ENCODE measurements around the gene GTF2F2. TPM values are rescaled to one million over a fixed set of nuclear protein-coding genes. Genes with fewer than 3 reads are reported as not detected.
A peak's percentile ranks its signal among the peaks of the same experiment; 100 is the strongest.

GTF2F2 gene
- total and polyA plus RNA-seq, 9 of the 15 experiments (the other 6 are each of a cell fraction or from before 2014, with no cell fraction given) = 19.7 to 44.8 (median 32.4) TPM

GRCh38 chr13:45316996-45317395 lies 196.7 kb downstream of the GTF2F2 start (continued):
- TF ChIP-seq NKRF (IDR thresholded peaks at IDR 0.05; ENCODE audit: borderline replicate concordance) (no peak), DDX20 (tag; IDR thresholded peaks at IDR 0.05; ENCODE audit: low read depth) (peak; percentile 81), SMAD4 (CRISPR knock-in tag; conservative IDR thresholded peaks at IDR 0.05) (peak; percentile 49; the same call in 1 of the 2 replicates), NR2C1 (IDR thresholded peaks at IDR 0.05) (no peak), NR2C1 (tag; IDR thresholded peaks at IDR 0.05) (0 out of 2 replicates have a peak, but pooled peaks have one; percentile 33), SREBF1 (IDR thresholded peaks at IDR 0.05; ENCODE audit: borderline replicate concordance, low read depth, low read length) (no peak), ZNF75A (CRISPR knock-in tag; IDR thresholded peaks at IDR 0.05) (no peak), NR4A1 (CRISPR knock-in tag; IDR thresholded peaks at IDR 0.05) (no peak), NR4A1 (tag; IDR thresholded peaks at IDR 0.05) (peak; percentile 70; the same call in 1 of the 2 replicates), ZBTB11 (CRISPR knock-in tag; IDR thresholded peaks at IDR 0.05) (0 out of 6 replicates have a peak, but pooled peaks of 1 of the 3 experiments have one; percentile 23), E4F1 (CRISPR knock-in tag; IDR thresholded peaks at IDR 0.05; ENCODE audit: borderline replicate concordance) (no peak), ZNF77 (CRISPR knock-in tag; IDR thresholded peaks at IDR 0.05) (no peak), ZBTB2 (IDR thresholded peaks at IDR 0.05) (no peak), YY1 (IDR thresholded peaks at IDR 0.05; ENCODE audit: borderline replicate concordance in 1 of 3, control insufficient read depth in 1 of 3, extremely low read depth in 1 of 3, insufficient read depth in 3 of 3, insufficient read length in 1 of 3, insufficient replicate concordance in 2 of 3, low read depth in 1 of 3, low read length in 2 of 3) (no peak), CGGBP1 (CRISPR knock-in tag; IDR thresholded peaks at IDR 0.05) (no peak), PTTG1 (tag; IDR thresholded peaks at IDR 0.05; ENCODE audit: low read depth) (peak; percentile 73)
